ENCODE results near the gene PFDN6.
"Not testable (repeated sequence)": the region's sequence is repeated elsewhere in the genome, so short reads cannot be mapped to it uniquely, and the experiment has no call there.

The PFDN6 gene

GRCh38 chr6:33273924-33274902 lies 15.2 kb upstream of the PFDN6 start:
- 86 to 90% methylated on average over 14 of the region's 14 CpGs for WGBS, 2 experiments
- H3K4me3 ChIP-seq (ENCODE audit: insufficient read depth, low read depth, low read length): peak overlapping the region; percentile 9
- H3K27ac ChIP-seq (ENCODE audit: insufficient read depth, low read depth, low read length, poor library complexity, severe bottlenecking): no peak overlapping the region
- peaks cover 26% of the 10 kb centered on the region for H3K4me1 ChIP-seq (ENCODE audit: control insufficient read depth, insufficient read depth, low read length)
- no peaks in the 10 kb centered on the region for H3K27me3 ChIP-seq (ENCODE audit: control insufficient read depth, insufficient read depth, low read length, poor library complexity, severe bottlenecking)
- peaks cover 22% of the 10 kb centered on the region for H3K36me3 ChIP-seq (ENCODE audit: control insufficient read depth, insufficient read depth, low read length)
- no peaks in the 10 kb centered on the region for H3K9me3 ChIP-seq (ENCODE audit: control insufficient read depth, low read length)

GRCh38 chr6:33275795-33276580 lies 13.4 kb upstream of the PFDN6 start:
- 84% methylated on average over 15 to 16 of the region's 16 CpGs for WGBS, 2 experiments
- not testable (repeated sequence) for H3K27me3 ChIP-seq (ENCODE audit: control insufficient read depth, insufficient read depth, low read length, poor library complexity, severe bottlenecking); H3K9me3 ChIP-seq (ENCODE audit: control insufficient read depth, low read length); H3K27ac ChIP-seq (ENCODE audit: insufficient read depth, low read depth, low read length, poor library complexity, severe bottlenecking)
- Histone ChIP-seq H3K36me3 (ENCODE audit: control insufficient read depth, insufficient read depth, low read length) (peaks cover 19% of the 10 kb centered on the region), H3K4me1 (ENCODE audit: control insufficient read depth, insufficient read depth, low read length) (peaks cover 26% of the 10 kb centered on the region), H3K4me3 (ENCODE audit: insufficient read depth, low read depth, low read length) (peak overlapping the region; percentile 56)

GRCh38 chr6:33276581-33276863 lies 12.9 kb upstream of the PFDN6 start:
- Histone ChIP-seq H3K9me3 (ENCODE audit: control insufficient read depth, low read length) (no peaks in the 10 kb centered on the region), H3K27ac (ENCODE audit: insufficient read depth, low read depth, low read length, poor library complexity, severe bottlenecking) (peak overlapping the region; percentile 86), H3K4me3 (ENCODE audit: insufficient read depth, low read depth, low read length) (peak overlapping the region; percentile 56), H3K27me3 (ENCODE audit: control insufficient read depth, insufficient read depth, low read length, poor library complexity, severe bottlenecking) (no peaks in the 10 kb centered on the region), H3K36me3 (ENCODE audit: control insufficient read depth, insufficient read depth, low read length) (peaks cover 21% of the 10 kb centered on the region), H3K4me1 (ENCODE audit: control insufficient read depth, insufficient read depth, low read length) (peaks cover 26% of the 10 kb centered on the region)

GRCh38 chr6:33276864-33277662 lies 12.3 kb upstream of the PFDN6 start, which contains the start of gene B3GALT4:
Gene B3GALT4, plus strand, starts transcription at chr6:33277123. Its CDS starts 297 bp downstream, at chr6:33277420.
- Histone ChIP-seq H3K9me3 (ENCODE audit: control insufficient read depth, low read length) (no peaks in the 10 kb centered on the region), H3K4me1 (ENCODE audit: control insufficient read depth, insufficient read depth, low read length) (peaks cover 26% of the 10 kb centered on the region), H3K27me3 (ENCODE audit: control insufficient read depth, insufficient read depth, low read length, poor library complexity, severe bottlenecking) (no peaks in the 10 kb centered on the region), H3K4me3 (ENCODE audit: insufficient read depth, low read depth, low read length) (peak within 1 kb of the TSS; percentile 56), H3K36me3 (ENCODE audit: control insufficient read depth, insufficient read depth, low read length) (peaks cover 21% of the 10 kb centered on the region), H3K27ac (ENCODE audit: insufficient read depth, low read depth, low read length, poor library complexity, severe bottlenecking) (peak within 1 kb of the TSS; percentile 86)
- 1% methylated on average over 80 of the region's 80 CpGs for WGBS, 2 experiments

GRCh38 chr6:33277663-33278391 lies 11.6 kb upstream of the PFDN6 start:
- Histone ChIP-seq H3K27me3 (ENCODE audit: control insufficient read depth, insufficient read depth, low read length, poor library complexity, severe bottlenecking) (no peaks in the 10 kb centered on the region), H3K36me3 (ENCODE audit: control insufficient read depth, insufficient read depth, low read length) (peaks cover 21% of the 10 kb centered on the region), H3K4me3 (ENCODE audit: insufficient read depth, low read depth, low read length) (peak overlapping the region; percentile 56), H3K9me3 (ENCODE audit: control insufficient read depth, low read length) (no peaks in the 10 kb centered on the region), H3K27ac (ENCODE audit: insufficient read depth, low read depth, low read length, poor library complexity, severe bottlenecking) (peak overlapping the region; percentile 86), H3K4me1 (ENCODE audit: control insufficient read depth, insufficient read depth, low read length) (peaks cover 24% of the 10 kb centered on the region)
- WGBS, 2 experiments: 56 to 59% methylated on average over 39 of the region's 39 CpGs

- Histone ChIP-seq H3K4me3 (ENCODE audit: insufficient read depth, low read depth, low read length) (no peak overlapping the region), H3K4me1 (ENCODE audit: control insufficient read depth, insufficient read depth, low read length) (peaks cover 18% of the 10 kb centered on the region), H3K36me3 (ENCODE audit: control insufficient read depth, insufficient read depth, low read length) (peaks cover 18% of the 10 kb centered on the region), H3K27ac (ENCODE audit: insufficient read depth, low read depth, low read length, poor library complexity, severe bottlenecking) (no peak overlapping the region), H3K27me3 (ENCODE audit: control insufficient read depth, insufficient read depth, low read length, poor library complexity, severe bottlenecking) (no peaks in the 10 kb centered on the region), H3K9me3 (ENCODE audit: control insufficient read depth, low read length) (no peaks in the 10 kb centered on the region)
- WGBS, 2 experiments: 90 to 91% methylated on average over 9 of the region's 9 CpGs
These were observed 11.0 kb upstream of the PFDN6 start for GRCh38 chr6:33278392-33278741.

- WGBS, 2 experiments: 89 to 91% methylated on average over 3 of the region's 3 CpGs
- Histone ChIP-seq H3K4me1 (ENCODE audit: control insufficient read depth, insufficient read depth, low read length) (peaks cover 15% of the 10 kb centered on the region), H3K27me3 (ENCODE audit: control insufficient read depth, insufficient read depth, low read length, poor library complexity, severe bottlenecking) (no peaks in the 10 kb centered on the region), H3K4me3 (ENCODE audit: insufficient read depth, low read depth, low read length) (no peak overlapping the region), H3K36me3 (ENCODE audit: control insufficient read depth, insufficient read depth, low read length) (peaks cover 20% of the 10 kb centered on the region), H3K27ac (ENCODE audit: insufficient read depth, low read depth, low read length, poor library complexity, severe bottlenecking) (no peak overlapping the region), H3K9me3 (ENCODE audit: control insufficient read depth, low read length) (no peaks in the 10 kb centered on the region)
These were observed 10.6 kb upstream of the PFDN6 start for GRCh38 chr6:33278810-33279209.

GRCh38 chr6:33279257-33279695 lies 10.1 kb upstream of the PFDN6 start:
- WGBS, 2 experiments: 94% methylated on average over 13 of the region's 13 CpGs
- H3K36me3 ChIP-seq (ENCODE audit: control insufficient read depth, insufficient read depth, low read length): peaks cover 23% of the 10 kb centered on the region
- peaks cover 12% of the 10 kb centered on the region for H3K4me1 ChIP-seq (ENCODE audit: control insufficient read depth, insufficient read depth, low read length)
- no peaks in the 10 kb centered on the region for H3K9me3 ChIP-seq (ENCODE audit: control insufficient read depth, low read length)
- H3K27ac ChIP-seq (ENCODE audit: insufficient read depth, low read depth, low read length, poor library complexity, severe bottlenecking): no peak overlapping the region
- no peaks in the 10 kb centered on the region for H3K27me3 ChIP-seq (ENCODE audit: control insufficient read depth, insufficient read depth, low read length, poor library complexity, severe bottlenecking)
- H3K4me3 ChIP-seq (ENCODE audit: insufficient read depth, low read depth, low read length): no peak overlapping the region

GRCh38 chr6:33279971-33280511 lies 9.4 kb upstream of the PFDN6 start:
- peaks cover 21% of the 10 kb centered on the region for H3K36me3 ChIP-seq (ENCODE audit: control insufficient read depth, insufficient read depth, low read length)
- no peaks in the 10 kb centered on the region for H3K27me3 ChIP-seq (ENCODE audit: control insufficient read depth, insufficient read depth, low read length, poor library complexity, severe bottlenecking)
- H3K27ac ChIP-seq (ENCODE audit: insufficient read depth, low read depth, low read length, poor library complexity, severe bottlenecking): no peak overlapping the region
- H3K4me3 ChIP-seq (ENCODE audit: insufficient read depth, low read depth, low read length): no peak overlapping the region
- H3K4me1 ChIP-seq (ENCODE audit: control insufficient read depth, insufficient read depth, low read length): peaks cover 5% of the 10 kb centered on the region
- WGBS, 2 experiments: 67 to 74% methylated on average over 5 of the region's 5 CpGs
- no peaks in the 10 kb centered on the region for H3K9me3 ChIP-seq (ENCODE audit: control insufficient read depth, low read length)
